GM13976 (cell line): ENCODE measurements around the gene MCM5.
"Not testable (repeated sequence)": the region's sequence is repeated elsewhere in the genome, so short reads cannot be mapped to it uniquely, and the experiment has no call there.

Experiments used
- DNase-seq: peaks from one replicate; pipeline ENCODE4 v3.0.0; 2012; ENCODE audit warnings: low spot score
- in situ Hi-C: fragments of 300-500 bp; cut with MboI; formaldehyde crosslinking; loops from one replicate; pipeline ENCODE4 v1.12.0; 2022; ENCODE audit warnings: low sequenced_read_pairs, mixed read lengths, inconsistent platforms; ENCODE audit not compliant: unreplicated experiment
- TF ChIP-seq, protein P1 (sequence below): IDR thresholded peaks from 2 replicates; pipeline ENCODE4 v1.5.1; 2012; ENCODE audit warnings: borderline replicate concordance, mild to moderate bottlenecking; ENCODE audit not compliant: insufficient read depth; ENCODE audit errors: extremely low read depth, missing control alignments, control extremely low read depth

Gene MCM5

DNA sequence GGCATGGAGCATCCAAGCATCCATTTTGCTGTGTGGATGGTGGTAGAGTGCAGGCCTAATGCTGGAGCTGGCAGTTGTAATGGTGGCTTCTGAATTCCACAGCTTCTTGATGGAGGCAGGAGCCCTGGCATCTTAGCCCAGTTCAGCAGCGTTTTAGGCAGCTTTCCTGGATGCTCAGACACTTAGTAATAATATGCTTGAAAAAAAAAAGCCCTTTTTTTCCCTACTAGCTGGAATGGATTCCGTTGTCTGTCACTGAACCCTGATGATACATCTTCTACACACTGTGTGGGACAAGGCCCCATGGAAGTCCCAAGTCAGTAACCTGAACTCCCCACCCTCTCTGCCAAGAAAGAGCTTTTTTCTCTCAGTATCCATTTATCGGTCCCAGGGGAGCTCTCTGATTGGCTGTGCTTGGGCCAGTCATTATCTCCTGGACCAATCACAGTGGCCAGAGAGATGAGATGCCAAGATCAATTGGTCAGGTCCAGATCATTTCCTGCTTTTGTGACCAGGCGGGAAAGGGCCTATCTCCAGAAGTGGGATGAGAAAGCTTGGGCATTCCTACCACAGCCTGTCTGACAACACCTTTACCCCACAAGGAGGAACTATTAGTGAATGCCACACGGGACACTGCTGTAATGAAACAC lies 34.2 kb downstream of the MCM5 start:
- no peak for DNase-seq
- TF ChIP-seq, protein P1, sequence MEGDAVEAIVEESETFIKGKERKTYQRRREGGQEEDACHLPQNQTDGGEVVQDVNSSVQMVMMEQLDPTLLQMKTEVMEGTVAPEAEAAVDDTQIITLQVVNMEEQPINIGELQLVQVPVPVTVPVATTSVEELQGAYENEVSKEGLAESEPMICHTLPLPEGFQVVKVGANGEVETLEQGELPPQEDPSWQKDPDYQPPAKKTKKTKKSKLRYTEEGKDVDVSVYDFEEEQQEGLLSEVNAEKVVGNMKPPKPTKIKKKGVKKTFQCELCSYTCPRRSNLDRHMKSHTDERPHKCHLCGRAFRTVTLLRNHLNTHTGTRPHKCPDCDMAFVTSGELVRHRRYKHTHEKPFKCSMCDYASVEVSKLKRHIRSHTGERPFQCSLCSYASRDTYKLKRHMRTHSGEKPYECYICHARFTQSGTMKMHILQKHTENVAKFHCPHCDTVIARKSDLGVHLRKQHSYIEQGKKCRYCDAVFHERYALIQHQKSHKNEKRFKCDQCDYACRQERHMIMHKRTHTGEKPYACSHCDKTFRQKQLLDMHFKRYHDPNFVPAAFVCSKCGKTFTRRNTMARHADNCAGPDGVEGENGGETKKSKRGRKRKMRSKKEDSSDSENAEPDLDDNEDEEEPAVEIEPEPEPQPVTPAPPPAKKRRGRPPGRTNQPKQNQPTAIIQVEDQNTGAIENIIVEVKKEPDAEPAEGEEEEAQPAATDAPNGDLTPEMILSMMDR = no peak
- in situ Hi-C loops = no loop called here

GRCh38 chr22:35435201-35435740 lies 35.3 kb downstream of the MCM5 start:
- no peak for DNase-seq
- TF ChIP-seq, protein P1 = no peak
- in situ Hi-C loops = no loop called here

DNA sequence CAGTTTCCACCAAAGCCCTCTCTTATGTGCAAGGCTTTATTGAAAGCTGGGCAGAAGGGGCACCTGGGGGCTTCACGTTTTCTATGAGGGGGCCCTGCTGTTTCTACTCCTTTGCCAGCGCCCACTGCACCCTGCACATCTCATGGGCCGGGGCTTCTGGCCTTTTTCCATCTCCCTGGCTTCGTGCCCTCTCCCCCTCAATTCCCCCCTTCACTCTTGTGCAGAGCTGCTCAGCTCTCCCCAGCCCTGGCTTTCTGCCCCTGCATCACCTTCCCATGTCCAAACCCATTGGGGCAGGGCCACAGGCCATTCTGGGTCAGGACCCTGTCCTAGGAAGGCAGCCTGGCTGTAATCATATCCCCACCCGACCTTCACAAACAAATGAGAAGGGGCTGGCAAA lies 36.5 kb downstream of the MCM5 start:
- DNase-seq = no peak
- in situ Hi-C loops = no loop called here
- TF ChIP-seq, protein P1 = no peak

DNA sequence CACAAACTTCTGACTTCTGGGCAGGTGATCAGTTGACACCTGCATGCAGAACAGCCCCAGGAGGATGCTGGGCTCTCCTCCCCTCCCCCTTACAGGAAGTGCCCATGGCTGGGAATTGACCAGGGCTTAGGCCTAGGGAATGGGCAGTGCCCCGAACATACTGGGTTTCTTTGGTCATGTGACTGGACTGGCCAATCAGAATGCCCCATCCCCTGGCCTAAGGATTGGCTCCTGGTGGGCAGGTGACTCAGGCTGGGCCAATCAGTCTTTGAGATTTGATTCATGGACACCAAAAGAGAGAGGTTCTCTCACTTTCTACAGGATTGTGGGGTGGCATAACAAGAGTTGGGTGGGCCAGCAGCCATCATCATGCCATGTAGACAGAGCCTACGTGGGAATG lies 37.1 kb downstream of the MCM5 start:
- TF ChIP-seq, protein P1 = no peak
- in situ Hi-C loops = no loop called here
- no peak for DNase-seq

DNA sequence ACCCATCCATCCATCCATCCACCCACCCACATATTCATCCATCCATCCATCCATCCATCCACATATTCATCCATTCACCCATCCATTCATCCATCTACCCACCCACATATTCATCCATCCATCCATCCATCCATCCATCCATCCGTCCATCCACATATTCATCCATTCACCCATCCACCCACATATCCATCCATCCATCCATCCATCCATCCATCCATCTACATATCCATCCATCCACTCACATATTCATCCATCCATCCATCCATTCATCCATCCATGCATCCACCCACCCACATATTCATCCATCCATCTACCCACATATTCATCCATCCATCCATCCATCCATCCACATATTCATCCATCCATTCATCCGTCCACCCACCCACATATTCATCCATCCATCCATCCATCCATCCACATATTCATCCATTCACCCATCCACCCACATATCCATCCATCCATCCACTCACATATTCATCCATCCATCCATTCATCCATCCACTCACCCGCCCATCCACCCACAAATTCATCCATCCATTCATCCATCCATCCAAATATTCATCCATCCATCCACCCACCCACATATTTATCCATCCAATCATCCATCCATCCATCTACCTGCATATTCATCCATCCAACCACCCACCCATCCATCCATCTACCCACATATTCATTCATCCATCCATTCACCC lies 38.9 kb downstream of the MCM5 start:
- DNase-seq, in situ Hi-C loops: not testable (repeated sequence)

DNA sequence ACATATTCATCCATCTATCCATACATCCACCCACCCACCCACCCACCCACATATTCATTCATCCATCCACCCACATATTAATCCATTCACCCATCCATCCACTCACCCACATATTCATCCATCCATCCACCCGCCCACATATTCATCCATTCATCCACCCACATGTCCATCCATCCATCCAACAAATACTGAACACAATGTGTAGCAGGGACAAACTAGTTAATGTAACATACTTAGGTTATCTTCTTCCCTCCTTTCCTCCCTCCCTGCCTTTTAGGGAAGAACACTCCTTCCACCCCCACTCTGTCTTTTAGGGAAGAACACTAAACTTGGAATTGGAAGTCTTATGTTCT lies 39.4 kb downstream of the MCM5 start:
- in situ Hi-C loops = no loop called here
- no peak for DNase-seq
- TF ChIP-seq, protein P1 = no peak

GRCh38 chr22:35440129-35440528 lies 40.2 kb downstream of the MCM5 start:
- in situ Hi-C loops = no loop called here
- TF ChIP-seq, protein P1 = no peak
- no peak for DNase-seq
